GM18909 (cell line): ENCODE results near the gene GCNT1.
"Not testable (repeated sequence)": the region's sequence is repeated elsewhere in the genome, so short reads cannot be mapped to it uniquely, and the experiment has no call there.

ENCODE experiments used
- ATAC-seq: cut with Tn5 transposase; IDR thresholded peaks from one replicate; pipeline ENCODE4 v1.9.1; 2021; ENCODE audit warnings: mild to moderate bottlenecking; ENCODE audit not compliant: unreplicated experiment, poor library complexity

The GCNT1 gene

DNA sequence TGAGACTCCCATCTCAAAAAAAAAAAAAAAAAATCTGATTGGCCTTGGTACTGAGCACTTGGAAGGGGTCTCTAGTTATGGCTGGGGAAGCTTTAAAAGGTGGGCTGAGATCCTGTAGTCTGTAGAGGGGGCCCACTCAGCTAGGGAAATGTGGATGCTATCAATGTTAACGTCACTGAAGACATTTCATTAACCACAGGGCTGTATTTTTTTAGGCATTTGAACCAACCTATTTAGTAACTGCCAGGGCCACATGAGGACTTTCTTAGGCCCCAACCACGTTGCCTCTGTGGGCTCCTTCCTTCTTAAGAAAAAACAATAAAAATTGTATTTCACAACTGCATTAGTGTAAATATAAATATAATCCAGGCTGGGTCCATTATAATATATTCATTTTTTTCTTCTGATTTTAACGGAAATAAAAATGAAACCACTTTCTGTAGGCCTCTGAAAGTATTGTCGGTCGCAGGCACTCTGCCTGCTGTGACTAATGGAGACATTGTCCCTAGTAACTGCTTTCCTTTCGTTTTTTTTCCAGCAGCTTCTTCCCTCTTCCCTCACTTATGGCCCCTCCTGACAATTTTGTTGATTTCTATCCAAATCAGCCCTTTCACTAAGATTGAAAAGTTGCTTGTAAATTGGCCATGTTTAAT, 71.6 kb downstream of the GCNT1 start:
- no peak for ATAC-seq

DNA sequence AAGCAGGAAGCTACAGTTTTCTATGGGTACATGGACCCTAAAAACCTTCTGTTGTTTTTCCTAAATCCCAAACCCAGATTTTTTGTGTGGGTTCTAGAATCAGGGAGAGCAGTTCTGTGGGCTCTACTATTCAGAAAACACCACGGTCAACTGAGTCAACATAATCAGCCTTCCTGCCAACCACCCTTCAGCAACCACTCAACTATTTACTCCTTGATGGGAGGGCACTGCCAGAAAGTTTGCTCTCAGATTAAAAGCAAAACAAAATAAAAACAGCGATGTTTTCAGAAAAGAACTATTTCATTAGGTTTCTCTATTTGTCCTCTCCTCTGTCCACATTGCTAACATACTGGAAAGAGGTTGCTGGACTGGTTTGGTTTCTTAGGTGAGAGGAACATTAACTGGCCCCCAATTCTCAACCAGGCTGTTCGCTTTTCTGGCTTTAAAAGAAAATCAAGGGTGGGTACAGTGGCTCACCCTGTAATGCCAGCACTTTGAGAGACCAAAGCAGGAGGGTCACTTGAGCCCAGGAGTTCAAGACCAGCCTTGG, 72.3 kb downstream of the GCNT1 start:
- no peak for ATAC-seq

GRCh38 chr9:76532877-76533276, 73.9 kb downstream of the GCNT1 start:
- ATAC-seq, result not testable (repeated sequence)

DNA sequence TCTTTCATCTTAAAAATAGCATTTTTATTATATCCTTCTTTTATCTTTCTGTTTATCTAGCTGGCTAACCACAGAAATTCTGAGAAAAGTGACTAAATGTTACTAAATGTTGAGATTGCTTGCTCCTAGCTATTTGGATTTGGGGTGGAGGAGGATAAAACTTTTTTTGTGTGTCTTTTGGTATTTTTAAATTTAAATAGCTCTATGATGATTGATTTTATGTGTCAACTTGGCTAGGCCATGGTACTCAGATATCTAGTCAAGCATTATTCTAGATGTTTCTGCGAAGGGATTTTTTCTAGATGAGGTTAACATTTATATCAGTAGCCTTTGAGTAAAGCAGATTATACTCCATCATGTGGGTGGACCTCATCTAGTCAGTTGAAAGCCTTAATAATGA, 75.0 kb downstream of the GCNT1 start:
- no peak for ATAC-seq

- no peak for ATAC-seq
These were observed 78.2 kb downstream of the GCNT1 start for GRCh38 chr9:76537150-76537646.

DNA sequence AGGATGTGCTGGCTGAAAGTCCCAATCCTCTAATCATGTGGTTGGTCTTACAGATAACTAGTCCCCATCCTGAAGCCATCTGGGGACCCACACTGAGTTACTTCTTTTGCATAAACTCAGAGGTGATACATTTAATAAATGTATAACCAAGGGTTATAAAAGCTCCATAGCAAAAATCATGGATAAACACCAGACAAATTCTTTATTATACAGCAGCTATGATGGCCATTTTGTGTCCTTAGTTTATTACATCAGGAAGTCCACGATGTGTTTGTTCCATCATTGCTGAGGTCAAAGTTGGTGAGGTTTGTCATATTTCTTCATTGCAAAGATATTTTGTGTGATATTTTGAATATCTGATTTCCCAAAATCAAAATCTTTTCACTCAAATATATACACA, 80.2 kb downstream of the GCNT1 start:
- ATAC-seq, result no peak

- no peak for ATAC-seq
These were observed 83.4 kb downstream of the GCNT1 start for GRCh38 chr9:76542360-76542759.

DNA sequence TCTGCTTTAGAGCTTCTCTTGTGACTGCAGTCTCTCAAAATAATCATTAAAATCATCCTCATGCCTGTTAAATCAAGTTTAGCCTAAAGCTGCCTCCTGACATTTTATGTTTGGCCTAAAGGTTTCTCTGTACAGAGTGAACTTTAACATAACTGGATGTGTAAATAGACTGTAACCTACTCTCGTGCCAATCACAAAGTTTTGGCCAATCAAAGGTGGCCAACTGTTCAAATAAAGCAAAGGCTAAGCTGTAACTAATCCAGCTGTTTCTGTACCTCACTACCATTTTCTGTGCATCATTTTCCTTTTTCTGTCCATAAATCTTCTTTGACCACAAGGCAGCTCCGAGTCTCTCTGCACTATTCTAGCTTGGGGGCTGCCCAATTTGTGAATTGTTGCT, 86.2 kb downstream of the GCNT1 start:
- no peak for ATAC-seq

- ATAC-seq, result no peak
These were observed 93.2 kb downstream of the GCNT1 start for GRCh38 chr9:76552181-76552580.

DNA sequence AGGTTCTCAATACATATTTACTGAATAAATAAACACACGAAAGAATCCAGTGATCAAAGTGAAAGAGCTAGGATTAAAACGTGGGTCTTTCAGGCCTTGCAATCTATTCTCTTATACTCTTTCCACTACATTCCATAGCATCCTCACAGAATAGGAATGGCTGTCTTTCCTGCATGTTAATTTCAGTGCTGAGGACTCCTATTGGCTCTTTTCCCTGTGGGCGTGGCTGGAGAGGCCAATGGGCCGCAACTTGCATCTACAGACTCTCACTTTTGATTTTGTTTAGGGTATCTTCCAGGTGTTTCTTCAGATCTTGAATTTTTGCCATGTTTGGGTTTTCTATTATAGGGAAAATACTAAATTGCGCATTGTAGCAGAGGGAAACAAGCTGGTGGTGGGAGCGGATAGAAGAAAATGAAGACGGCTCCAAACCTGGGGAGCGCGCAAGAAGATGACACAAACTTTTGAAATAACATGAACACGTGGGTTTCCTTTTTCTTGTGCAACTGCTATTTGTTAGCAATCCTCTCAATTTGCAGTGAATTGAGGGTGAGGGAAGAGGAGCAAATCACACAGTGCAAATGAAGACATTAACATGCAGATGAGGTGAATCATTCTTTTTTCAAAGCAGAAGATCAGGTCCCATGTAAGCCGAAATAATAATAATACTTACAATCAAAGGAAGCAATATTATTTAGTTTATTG, 93.9 kb downstream of the GCNT1 start:
- no peak for ATAC-seq

GRCh38 chr9:76553680-76554079, 94.7 kb downstream of the GCNT1 start:
- ATAC-seq, result no peak
